ENCODE measurements around the gene OR52E5.

GRCh38 chr11:5878564-5878963, 14.4 kb upstream of the OR52E5 start:
- no peak for TF ChIP-seq POLR2A (IDR thresholded peaks at IDR 0.05; ENCODE audit: low read length)
- TF ChIP-seq GATA1 (IDR thresholded peaks at IDR 0.05; ENCODE audit: low read depth, low read length): no peak

Data from erythroblast (primary cell).